GM18858 (cell line): ENCODE measurements around the gene SKIDA1.
A peak's percentile ranks its signal among the peaks of the same experiment; 100 is the strongest.
"Not testable (repeated sequence)": the region's sequence is repeated elsewhere in the genome, so short reads cannot be mapped to it uniquely, and the experiment has no call there.

Experiments
- ATAC-seq: cut with Tn5 transposase; IDR thresholded peaks from one replicate; pipeline ENCODE4 v1.9.1; 2021; ENCODE audit not compliant: unreplicated experiment

The SKIDA1 gene

DNA sequence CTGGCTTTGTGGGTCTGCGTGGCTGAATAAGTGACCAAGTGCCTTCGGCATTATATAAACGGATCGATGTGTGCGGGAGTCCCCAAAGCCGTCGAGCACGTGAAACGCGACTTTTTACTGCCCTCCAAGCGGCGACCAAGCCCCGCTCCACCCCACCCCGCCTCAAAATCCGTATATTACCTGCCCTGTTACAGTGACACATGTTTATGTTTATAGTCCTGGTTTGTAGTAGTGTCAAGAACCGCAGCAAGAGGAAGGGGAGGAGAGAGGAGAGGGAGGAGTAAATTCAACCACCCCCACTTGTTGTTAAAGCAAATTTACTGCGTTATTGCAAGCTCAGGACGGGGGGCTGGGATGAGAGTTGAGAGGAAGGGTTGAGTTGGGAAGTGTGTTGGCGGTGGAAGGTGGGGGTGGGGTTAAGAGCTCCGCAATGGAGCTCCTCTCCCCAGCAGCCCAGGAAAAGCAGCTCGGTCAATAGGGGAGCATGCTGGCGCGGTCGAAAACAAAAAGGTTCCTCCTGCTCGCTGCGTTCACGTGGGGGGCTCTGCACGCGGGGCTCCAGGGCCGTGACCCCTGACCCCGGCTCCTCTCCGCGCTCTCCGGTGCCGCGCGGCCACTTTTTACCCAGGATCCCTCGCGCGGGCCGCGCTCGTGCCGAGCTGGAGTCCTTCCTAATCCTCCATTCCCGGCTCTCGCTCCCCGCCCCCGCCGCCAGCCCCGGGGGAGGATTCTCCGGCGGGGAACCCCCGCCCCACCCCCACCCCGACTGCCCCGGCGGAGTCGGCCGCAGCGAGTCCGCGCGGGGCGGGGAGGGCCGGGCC lies at the start of gene SKIDA1:
Gene SKIDA1, minus strand, starts transcription at position 316 of the 821 bp plus-strand sequence. CDS start 7,860 bp downstream, outside the sequence.
- ATAC-seq, result peak; percentile 34

DNA sequence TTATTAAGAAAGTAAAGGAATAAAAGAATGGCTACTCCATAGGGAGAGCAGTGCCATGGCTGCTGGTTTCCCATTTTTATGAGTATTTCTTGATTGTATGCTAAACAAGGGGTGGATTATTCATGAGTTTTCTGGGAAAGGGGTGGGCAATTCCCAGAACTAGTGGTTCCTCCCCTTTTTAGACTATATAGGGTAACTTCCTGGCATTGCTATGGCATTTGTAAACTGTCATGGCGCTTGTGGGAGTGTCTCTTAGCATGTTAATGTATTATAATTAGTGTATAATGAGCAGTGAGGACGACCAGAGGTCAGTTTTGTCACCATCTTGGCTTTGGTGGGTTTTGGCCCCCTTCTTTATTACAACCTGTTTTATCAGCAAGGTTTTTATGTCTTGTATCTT lies 49.0 kb upstream of the SKIDA1 start:
- not testable (repeated sequence) for ATAC-seq

DNA sequence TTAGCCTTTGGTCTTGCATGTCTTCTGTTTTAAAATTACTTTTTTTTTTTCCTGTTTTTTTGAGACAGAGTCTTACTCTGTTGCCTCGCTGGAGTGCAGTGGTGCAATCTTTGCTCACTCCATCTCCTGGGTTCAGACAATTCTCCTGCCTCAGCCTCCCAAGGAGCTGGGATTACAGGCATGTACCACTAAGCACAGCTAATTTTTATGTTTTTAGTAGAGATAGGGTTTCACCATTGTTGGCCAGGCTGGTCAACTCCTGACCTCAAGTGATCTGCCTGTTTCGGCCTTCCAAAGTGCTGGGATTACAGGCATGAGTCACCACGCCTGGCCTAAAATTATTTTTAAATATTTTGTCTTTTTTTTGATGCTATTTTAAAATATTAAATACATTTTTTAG lies 47.1 kb upstream of the SKIDA1 start:
- ATAC-seq, result no peak

DNA sequence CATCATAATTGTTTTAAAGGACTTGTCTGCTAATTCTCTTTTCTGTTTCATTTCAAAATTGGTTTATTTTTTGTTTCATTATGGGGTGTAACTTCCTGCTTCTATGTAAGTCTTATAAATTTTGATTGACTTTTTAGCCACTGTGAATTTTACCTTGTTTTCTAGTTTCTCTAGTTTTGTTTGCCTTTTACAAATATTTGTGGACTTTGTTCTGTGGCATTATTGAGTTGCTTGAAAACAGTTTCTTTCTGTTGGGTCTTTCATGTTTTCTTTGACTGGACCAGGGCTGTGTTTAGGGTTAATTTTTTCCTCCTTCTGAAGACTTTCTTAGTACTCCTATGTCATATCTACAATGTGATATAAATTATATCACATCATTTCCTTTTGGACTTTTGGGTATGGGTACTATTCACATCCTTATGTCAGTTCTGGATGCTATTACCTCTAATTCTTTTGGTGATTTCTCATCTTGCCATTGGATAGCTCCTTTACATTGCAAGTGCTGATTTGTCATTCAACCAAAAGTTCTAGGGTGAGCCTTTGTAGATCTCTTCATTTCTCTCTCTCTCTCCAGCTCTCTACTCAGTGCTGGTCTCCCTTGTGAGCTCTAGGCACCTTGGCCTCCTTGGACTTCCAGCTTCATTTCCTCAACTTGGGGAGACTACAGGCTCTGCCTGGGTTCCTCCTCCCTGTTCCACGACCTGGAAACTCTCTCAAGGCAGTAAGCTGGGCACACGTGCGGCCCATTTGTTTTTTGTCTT lies 45.5 kb upstream of the SKIDA1 start:
- ATAC-seq, result no peak

DNA sequence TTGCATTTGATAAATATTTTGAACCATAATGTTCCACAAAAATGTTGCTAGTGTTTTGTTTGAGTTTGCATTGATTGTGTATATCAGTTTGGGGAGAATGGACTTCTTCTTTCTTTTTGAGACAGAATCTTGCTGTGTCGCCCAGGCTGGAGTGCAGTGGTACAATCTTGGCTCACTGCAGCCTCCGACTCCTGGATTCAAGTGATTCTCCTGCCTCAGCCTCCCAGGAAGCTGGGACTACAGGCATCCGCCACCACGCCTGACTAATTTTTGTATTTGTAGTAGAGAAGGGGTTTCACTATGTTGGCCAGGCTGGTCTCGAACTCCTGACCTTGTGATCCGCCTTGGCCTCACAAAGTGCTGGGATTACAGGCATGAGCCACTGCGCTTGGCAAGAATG lies 33.5 kb upstream of the SKIDA1 start:
- ATAC-seq, result not testable (repeated sequence)

DNA sequence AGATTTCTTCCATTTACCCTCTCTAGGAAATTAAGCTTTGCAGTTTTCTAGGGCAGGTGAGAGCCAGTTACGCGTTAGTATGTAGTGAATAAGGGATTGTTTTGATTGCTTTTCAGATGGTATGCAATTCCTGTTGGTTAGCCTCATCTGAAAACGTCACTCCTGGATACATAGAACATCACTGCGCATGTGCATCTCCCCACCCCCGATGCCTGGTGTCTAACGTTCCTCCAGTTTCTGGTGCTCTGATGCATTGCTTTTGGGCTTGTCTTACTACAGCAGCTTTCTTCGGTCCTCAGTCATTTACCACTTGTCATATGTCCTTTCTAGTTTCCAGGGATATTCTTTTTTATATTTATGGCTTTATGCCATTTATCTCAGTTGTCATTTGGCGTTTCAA lies 31.0 kb upstream of the SKIDA1 start:
- no peak for ATAC-seq

DNA sequence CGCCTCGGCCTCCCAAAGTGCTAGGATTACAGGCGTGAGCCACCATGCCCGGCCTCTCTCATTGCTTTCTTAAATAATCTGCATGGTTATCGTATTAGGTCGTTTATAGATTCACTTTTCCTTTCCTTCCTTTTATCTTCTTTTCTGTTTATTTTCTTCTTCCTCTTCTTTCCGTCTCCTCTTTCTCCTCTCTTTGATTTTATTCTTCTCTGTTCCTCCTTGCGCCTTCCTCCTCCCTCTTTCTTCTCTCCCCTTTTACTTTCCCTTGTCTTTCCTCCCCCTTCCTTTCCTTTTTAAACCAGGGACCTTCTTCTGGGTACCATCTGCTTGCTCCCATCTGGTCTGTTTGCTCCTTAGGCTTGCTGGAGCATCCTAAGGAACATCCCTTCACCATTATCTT lies 27.2 kb upstream of the SKIDA1 start:
- ATAC-seq, result no peak

DNA sequence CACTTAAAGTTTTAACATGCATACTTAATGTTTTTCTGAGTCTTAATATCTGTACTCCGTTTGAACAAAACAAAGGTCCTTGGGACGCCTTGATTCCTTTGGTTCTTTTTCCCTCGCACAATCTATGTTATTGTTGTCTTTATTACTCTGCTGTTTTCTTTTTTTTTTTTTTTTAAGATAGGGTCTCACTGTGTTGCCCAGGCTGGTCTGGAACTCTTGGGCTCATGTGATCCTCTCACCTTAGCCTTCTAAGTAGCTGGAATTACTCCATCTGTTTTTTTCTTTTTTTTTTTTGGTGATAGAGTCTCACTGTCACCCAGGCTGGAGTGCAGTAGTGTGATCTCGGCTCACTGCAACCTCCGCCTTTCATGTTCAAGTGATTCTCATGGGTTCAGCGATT lies 21.8 kb upstream of the SKIDA1 start:
- no peak for ATAC-seq

DNA sequence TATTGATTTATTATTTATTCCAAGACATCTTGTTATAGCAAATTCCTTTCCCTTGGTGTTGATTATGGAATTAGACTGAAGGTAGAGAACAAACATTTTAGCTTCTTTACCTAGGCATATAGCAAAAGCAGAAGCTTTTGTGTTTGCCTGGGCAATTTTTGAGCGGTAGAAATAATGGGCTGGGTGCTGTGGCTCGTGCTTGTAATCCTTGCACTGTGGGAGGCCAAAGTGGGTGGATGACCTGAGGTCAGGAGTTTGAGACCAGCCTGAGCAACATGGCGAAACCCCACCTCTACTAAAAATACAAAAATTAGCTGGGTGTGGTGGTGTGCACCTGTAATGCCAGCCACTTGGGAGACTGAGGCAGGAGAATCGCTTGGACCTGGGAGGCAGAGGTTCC lies 15.2 kb upstream of the SKIDA1 start:
- not testable (repeated sequence) for ATAC-seq

DNA sequence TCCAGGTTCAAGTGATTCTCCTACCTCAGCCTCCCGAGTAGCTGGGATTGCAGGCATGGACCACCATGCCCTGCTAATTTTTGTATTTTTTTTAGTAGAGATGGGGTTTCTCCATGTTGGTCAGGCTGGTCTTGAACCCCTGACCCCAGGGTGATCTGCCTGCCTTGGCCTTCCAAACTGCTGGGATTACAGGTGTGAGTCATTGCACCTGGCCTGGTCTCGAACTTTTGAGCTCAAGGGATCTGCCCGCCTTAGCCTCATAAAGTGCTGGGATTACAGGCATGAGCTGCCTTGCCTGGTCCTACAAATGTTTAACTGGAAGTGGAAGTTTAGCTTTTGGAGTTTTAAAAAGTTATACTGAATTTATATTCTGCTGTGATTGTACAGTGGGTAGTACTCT lies 11.4 kb upstream of the SKIDA1 start:
- no peak for ATAC-seq

DNA sequence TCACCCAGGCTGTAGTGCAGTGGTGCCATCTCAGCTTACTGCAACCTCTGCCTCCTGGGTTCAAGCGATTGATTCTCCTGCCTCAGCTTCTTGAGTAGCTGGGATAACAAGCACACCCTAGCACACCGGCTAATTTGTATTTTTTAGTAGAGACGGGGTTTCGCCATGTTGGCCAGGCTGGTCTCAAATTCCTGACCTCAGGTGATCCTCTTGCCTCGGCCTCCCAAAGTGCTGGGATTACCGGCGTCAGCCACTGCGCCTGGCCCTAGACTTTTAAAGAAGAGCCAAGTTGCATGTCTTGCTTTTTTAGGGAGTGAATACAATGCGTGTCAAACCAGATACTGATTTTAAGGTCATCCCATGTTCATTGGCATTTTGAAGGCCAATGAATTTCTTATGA lies 10.5 kb upstream of the SKIDA1 start:
- ATAC-seq, result not testable (repeated sequence)

DNA sequence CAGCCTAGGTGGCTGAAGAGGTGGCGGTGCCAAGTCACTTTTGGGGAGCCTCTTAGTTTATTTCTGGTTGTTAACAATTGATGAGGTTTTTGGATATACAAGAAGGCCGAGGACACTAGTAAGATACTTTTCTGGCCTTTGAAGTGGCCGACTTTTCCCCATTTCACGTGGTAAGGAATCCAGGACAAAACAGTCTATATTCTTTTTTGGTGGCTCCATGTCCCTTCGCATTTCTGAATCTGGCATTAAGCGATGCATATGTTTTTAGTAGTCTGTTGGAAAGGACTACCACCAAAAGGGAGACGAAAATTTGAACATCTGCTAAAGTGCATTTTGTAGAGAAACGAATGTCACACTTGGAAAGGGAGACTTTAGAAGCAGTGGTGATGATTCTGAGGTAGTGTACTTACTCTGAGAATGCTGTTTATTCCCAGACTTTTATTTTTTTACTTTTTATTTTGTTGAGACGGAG lies 10.0 kb upstream of the SKIDA1 start:
- no peak for ATAC-seq

DNA sequence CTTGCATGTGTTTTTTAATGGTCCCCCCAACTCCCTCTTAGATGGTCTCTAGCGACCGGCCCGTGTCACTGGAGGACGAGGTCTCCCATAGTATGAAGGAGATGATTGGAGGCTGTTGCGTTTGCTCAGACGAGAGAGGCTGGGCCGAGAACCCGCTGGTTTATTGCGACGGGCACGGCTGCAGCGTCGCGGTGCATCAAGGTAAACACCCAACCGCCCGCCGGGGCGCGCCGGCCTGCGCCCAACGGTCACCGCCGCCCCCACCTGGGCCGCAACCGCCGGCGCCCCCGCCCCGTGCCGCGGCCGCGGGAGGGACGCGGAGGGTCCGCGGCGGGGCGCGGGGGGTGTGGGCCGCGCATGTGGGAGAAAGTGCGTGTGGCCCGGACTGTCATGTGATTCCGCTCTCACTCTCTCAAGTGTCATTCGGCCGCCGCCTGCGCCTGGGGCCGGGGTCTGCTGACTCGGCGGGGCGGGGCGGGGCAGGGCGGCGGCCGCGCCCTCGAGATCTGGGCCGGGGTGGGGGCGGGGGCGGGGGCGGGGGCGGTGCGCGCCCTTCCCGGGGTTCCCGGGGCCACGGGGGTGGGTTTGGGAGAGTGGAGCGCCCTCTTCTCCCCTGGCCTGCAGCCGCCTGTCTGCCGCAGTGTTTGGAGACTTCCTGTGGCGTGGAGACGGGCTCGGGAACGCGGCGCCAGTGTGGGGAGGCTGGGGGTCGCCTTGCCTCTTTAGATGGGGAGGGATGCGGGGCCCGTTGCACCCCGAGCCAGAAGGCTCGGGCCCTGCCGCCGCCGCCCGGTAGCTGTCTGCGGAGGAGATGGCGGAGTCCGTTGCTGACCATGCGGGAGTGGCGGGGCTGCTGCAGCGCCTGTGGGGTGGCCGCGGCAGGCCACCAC lies 9.4 kb upstream of the SKIDA1 start:
- ATAC-seq, result no peak

DNA sequence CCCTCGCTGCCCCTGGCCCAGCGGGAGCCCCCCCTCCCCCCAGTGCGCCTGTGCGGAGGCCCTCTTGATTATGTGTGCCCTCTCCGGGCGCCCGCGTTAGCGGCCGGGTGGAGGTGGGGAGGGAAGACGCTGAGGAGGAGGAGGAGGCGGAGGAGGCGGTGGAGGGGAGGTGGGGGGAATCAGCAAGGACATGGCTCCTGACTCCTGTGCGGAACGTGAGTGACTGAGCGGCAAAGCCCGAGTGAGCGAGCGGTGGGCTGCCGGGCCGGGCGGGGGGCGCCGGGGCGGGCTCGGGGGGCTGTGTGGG lies 8.8 kb upstream of the SKIDA1 start:
- ATAC-seq, result no peak

DNA sequence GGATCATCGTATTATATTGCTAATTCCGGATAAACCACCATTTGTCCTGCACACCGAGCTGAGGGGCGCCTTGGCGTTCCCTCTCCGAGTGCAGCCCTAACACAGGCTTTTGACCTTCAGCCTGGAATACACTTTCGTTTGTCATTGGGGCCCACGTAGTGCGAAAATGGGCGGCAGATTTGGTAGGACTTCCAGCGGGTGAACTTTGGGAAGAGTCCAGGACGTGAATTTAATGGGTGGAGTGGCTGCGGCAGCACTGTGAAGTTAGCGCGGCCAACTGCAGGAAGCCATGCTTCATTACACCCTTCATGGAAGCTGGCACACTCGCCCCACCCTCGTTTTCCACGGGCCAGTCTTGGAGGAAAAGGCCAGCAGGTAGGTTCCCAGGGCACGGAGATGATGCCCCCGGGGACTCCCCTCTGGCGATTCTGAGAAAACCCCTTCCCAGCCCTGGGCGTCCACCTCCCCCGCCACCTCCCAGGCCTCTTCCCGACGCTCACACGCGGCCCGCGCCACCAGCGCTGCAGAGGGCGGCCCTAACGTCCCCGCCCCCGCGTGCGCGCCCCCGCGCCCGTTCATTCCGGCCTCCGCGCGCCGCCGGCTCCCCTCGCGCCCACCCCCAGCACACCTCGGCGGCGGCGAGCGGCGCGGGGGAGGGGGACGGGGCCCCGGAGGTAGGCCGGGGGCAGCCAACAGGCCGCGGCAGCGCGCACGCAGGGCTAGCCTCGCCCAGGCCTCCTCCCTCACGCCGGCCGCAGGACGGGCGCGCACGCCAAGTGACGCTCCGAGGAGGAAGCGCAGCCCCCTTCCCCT lies 8.2 kb upstream of the SKIDA1 start, which contains the start of gene MLLT10:
Gene MLLT10, plus strand, starts transcription at position 766 of the 813 bp plus-strand sequence. CDS start 413 bp downstream, outside the sequence.
- peak; percentile 78 for ATAC-seq

DNA sequence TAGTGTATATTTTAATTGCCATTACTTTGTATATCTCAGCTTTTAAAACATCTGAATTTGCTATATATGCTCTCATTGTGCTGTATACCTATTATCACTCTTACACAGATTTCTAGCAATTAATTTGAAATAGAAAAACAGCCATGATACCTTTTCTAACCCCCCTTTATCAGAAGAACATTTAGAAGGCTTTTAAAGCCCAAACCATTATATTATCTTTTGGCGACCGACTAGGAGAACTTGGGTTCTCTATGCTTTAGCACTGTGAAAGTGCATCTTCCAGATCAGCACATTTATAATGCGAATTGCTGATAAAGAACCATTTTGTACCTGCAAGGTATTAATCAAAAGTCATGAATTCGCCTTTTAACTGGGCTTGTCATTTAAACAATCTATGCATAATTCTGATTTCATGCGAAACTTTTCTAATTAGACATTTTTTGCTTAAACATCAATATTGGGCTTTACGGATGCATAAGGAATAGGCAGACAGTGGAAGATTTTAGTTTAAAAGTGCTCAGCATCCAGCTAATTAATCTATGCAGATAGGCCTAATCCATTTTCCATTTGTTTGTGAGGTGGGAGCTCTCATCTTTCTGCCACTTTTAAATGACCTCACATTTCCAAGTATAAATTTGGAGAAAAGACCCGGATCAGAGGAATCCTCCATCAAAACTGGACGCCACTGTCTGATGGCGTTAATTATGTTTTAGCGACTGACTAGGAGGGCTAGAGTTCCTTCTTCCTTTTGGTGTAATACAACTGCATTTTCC lies 7.4 kb upstream of the SKIDA1 start:
- no peak for ATAC-seq

DNA sequence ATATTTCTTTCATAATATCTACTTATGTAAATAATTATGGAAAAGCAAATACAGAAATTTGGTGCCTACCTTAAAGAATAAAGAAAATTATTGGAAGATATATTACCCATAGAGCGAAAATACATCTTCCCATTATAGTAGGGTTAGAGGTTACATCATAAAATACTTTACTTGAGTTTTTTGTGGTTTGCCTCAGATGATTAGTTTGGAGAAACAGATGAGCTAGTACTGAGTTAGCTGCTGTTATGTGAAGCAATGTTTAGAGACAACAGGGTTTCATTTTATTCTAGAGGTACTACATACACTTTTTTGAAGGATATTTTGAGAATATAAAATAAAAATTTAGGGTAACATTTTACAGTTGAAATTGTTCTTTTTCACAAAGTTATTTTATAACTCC lies 5.7 kb upstream of the SKIDA1 start:
- ATAC-seq, result no peak

DNA sequence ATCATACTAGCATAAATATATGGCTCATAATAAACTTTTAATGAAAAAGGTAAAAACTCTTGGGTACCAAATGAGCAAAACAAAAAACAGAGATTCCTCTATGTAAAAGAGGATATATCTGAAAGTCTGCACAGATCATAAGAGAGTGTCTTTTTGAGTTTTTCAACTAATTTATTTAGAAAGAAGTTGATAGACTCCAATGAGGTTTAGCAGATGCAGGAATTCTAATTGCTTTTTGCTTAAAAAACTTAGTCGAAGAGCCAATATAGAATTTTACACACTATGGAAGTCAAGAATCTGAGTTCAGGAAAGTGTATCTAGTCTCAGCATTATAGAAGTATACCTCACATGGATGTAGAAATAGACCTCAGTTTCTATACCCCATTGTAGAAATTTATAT lies 5.2 kb upstream of the SKIDA1 start:
- no peak for ATAC-seq

DNA sequence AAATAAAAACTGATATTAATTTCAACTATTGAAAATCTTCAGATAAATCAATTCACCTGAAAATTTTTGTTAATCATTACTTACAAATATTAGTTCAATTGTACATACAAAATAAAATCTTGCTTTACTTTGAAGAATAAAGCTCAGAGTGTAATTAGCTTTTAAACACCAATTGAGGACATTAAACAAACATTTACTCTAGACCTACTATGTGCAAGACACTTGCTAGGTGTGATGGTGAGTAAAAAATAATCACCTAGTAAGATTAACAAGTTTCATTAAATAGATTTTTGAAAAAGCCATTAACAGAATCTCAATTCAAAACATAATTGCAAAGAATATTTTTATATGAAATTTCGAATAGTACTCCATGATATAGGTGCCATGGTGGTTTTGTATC lies 4.7 kb upstream of the SKIDA1 start:
- ATAC-seq, result no peak
